Activated CD8-positive, alpha-beta memory T cell treated with anti-CD3 and anti-CD28 coated beads, Interleukin-2, amount 10 ng/mL, durations not matched to agents 7 days and 5 days (primary cell): ENCODE data around the gene CEP104. TPM values are rescaled to one million over a fixed set of nuclear protein-coding genes. Genes with fewer than 3 reads are reported as not detected.
A peak's percentile ranks its signal among the peaks of the same experiment; 100 is the strongest.

Experiments
- ATAC-seq: fragments of 150-1000 bp; cut with Tn5 transposase; one replicate; pipeline ENCODE4 v1.10.0; 2021; ENCODE audit warnings: moderate library complexity
- CTCF ChIA-PET: fragments of 350-600 bp; sonication (Branson Sonifier 250); formaldehyde crosslinking; loops from one replicate; lab custom pipeline; 2021; ENCODE audit warnings: antibody characterized with exemption; lab: Charles Lee
- DNase-seq: peaks from one replicate; pipeline ENCODE4 v3.0.0-alpha.2; 2020
- H3K27ac Mint-ChIP-seq: one replicate; pipeline ENCODE4 v1.8.0; 2021; ENCODE audit warnings: mild to moderate bottlenecking, mixed read lengths
- H3K27me3 Mint-ChIP-seq: one replicate; pipeline ENCODE4 v1.8.0; 2021; ENCODE audit warnings: mixed read lengths
- H3K36me3 Mint-ChIP-seq: one replicate; pipeline ENCODE4 v1.8.0; 2021; ENCODE audit warnings: mild to moderate bottlenecking, mixed read lengths
- H3K4me1 Mint-ChIP-seq: one replicate; pipeline ENCODE4 v1.8.0; 2021; ENCODE audit warnings: mixed read lengths
- H3K4me3 Mint-ChIP-seq: one replicate; pipeline ENCODE4 v1.8.0; 2021; ENCODE audit warnings: mild to moderate bottlenecking, moderate library complexity, mixed read lengths
- H3K9me3 Mint-ChIP-seq: one replicate; pipeline ENCODE4 v1.8.0; 2022; ENCODE audit warnings: low read depth, mixed read lengths
- total RNA-seq, 2 experiments: library from RNA; stranded (reverse); gene quantifications; one replicate each; pipeline ENCODE4 v1.2.3, GENCODE V29; 2021

The CEP104 gene
- 10 to 100 TPM; 45.0 to 52.2 TPM for total RNA-seq

DNA sequence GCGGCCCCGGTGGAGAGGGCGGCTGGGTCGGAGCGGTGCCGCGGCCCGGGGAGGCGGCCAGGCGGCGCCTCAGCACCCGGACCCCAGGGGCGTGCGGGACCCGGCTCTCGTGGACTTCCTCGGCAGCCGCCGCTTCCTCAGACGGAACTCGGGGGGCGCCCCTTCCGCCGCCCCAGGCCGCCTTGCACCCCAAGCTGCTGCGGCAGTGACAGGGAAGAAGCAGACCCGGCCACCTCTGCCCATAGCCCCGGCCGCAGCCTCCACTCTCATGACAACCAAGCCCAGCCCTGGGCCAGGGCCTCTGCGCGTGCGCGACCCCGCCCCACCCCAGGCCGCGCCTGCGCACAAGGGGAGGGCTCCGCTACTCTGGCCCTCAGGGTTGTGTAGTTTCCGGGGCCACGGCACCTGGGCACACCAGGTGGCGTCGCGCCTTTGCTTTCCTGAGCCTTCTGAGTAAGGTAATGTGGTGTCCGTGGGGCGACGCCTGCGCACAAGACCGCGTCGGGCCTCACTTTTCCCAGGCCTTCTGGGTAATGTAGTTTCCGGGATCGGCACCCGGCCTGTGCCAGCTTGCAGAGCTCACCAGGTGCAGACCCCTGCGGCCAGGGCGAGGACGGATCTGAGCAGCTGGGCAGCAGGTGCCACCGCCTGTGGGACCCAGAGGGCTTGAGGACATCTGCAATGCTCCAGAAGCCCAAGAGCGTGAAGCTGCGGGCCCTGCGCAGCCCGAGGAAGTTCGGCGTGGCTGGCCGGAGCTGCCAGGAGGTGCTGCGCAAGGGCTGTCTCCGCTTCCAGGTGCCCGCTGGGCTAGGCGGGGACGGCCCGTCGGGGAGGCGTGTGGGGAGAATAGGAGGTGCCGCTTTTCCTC lies at the start of gene CEP104, which contains the start of gene DFFB:
Gene CEP104 (minus strand): TSS at position 289 of the 868 bp plus-strand sequence. CDS start 4,804 bp downstream, outside the sequence.
Gene DFFB (plus strand): TSS at position 554 of the 868 bp plus-strand sequence. CDS start 128 bp downstream, at position 682.
- peaks cover 2% of the 10 kb centered on the region for H3K36me3 Mint-ChIP-seq
- H3K4me1 Mint-ChIP-seq: peaks cover 29% of the 10 kb centered on the region
- peak; percentile 98 for DNase-seq
- CTCF ChIA-PET: interaction anchor here (0.8 to 3.6 kb wide), 14 partner anchors 10 to 364 kb away, joined by 3 to 20 read pairs (median 4); partner anchors contain the start of gene C1orf174
- peak within 1 kb of the TSS; percentile 93 for H3K4me3 Mint-ChIP-seq
- H3K27ac Mint-ChIP-seq: peak within 1 kb of the TSS; percentile 91
- H3K9me3 Mint-ChIP-seq: no peaks in the 10 kb centered on the region
- no peaks in the 10 kb centered on the region for H3K27me3 Mint-ChIP-seq
- peak; percentile 98 for ATAC-seq

DNA sequence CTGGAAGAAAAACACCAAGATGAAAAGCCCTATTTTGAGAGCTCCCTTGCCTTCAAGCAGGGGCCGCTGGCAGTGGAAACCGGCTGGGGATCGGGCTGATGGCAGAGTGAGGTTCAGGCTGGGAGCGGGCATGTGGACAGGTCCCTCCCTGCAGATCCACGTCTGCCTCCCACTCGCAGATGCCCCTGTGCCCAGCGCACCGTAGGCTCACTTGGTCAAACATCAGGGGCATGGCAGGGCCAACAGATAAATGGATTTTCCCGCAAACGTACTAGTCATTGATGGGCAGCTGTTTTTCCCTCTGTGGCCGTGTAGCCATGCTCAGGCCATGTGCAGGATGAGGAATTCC lies 49.6 kb upstream of the CEP104 start:
- Mint-ChIP-seq H3K36me3 (no peaks in the 10 kb centered on the region), H3K27ac (no peak overlapping the region), H3K9me3 (no peaks in the 10 kb centered on the region), H3K4me1 (peaks cover 24% of the 10 kb centered on the region), H3K27me3 (no peaks in the 10 kb centered on the region), H3K4me3 (no peak overlapping the region)
- CTCF ChIA-PET: interaction anchor here (0.9 to 2.5 kb wide), 3 partner anchors 48 to 128 kb away, joined by 3 to 8 read pairs (median 4); partner anchors contain the start of genes CEP104 and DFFB
- DNase-seq: no peak
- ATAC-seq: no peak

DNA sequence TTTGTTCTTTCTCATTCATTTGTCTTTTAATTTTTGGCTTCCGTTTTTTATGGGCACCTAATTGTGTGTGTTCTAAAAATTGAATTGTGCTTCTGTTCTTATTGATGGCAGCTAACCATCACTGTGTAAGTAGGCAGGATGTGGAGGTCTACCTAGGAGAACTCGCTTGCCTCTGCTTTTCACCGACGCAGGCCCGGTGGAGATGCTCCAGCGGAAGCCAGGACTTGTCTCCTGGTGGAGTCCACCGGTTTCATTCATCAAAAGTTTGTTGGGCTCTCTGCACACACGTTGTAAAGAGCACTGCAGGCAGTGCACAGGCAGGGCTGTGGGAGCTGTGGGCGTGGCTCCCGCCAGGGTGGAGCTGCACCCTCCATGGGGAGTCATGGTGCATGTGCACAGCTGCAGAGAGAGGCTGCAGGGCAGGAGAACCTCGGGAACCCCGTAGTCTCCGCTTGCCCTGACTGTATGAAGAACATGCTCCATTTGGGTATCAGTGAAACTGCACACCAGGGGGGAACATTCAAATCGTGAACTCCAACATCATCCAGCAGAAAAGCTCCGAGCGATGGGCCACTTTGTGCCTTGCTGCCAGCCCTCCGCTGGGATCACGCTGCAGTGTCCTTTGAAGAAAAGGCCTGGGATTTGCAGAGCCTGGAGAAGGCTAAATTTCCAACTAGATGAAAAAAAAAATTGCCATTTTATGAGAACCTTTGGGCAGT lies 49.1 kb upstream of the CEP104 start:
- Mint-ChIP-seq H3K36me3 (no peaks in the 10 kb centered on the region), H3K9me3 (no peaks in the 10 kb centered on the region), H3K27me3 (no peaks in the 10 kb centered on the region), H3K4me3 (no peak overlapping the region), H3K4me1 (peaks cover 27% of the 10 kb centered on the region), H3K27ac (no peak overlapping the region)
- CTCF ChIA-PET: interaction anchor here (0.9 to 2.5 kb wide), 2 partner anchors 47 to 49 kb away, joined by 3 to 8 read pairs; partner anchors contain the start of genes CEP104 and DFFB
- DNase-seq (no peak), ATAC-seq (no peak)

DNA sequence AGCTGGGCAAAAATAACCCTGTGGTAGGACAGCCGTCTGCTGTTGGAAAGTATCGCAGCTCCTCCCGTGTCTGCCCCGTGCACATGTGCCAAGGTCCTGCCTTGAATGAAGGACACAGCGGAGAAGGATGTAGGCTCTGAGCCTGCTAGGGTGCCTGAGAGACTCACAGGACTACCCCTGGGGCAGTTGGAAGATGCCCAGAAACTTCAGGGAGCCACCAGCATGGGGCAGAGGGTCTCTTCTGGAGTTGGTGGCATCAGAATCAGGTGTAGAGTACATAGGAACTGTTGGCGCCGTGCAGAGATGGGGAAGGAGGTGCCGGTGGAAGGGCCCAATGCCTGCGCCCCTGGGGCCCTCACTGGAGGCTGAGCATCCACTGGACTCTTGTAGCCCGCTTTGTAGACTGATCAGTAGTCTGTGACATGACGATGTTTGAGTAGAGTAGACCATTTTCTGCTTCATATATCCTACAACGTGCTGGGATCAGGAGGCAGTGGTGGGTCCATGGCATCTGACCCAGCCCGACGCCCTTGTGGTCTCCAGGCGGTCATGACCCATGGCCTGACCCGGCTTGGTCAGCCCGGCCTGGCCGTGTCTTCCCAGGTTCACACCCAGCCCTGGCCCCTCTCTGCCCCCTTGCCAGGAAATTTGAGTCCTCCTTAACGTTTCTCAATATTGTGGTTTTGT lies 48.4 kb upstream of the CEP104 start:
- H3K36me3 Mint-ChIP-seq: no peaks in the 10 kb centered on the region
- DNase-seq: no peak
- no peak overlapping the region for H3K4me3 Mint-ChIP-seq
- no peak overlapping the region for H3K27ac Mint-ChIP-seq
- no peak for ATAC-seq
- H3K9me3 Mint-ChIP-seq: no peaks in the 10 kb centered on the region
- peaks cover 27% of the 10 kb centered on the region for H3K4me1 Mint-ChIP-seq
- no peaks in the 10 kb centered on the region for H3K27me3 Mint-ChIP-seq
- CTCF ChIA-PET: interaction anchor here (2.5 kb wide), 1 partner anchor 48 kb away, joined by 8 read pairs; the partner anchor contains the start of genes CEP104 and DFFB

DNA sequence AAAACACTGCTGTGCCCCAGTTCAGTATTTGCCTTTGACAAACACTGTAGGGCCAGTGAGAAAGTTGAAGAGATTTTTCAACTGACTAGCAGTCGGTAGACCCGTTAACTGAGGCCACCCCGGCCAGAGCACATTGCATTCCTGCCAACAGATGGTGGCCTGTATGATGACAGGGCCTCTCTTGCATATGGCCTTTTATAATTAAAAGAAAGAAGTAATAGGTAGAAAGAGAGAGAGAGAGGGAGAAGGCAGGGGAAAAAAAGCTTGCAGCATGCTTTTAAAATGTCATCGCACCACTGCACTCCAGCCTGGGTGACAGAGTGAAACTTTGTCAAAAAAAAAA lies 47.8 kb upstream of the CEP104 start:
- CTCF ChIA-PET: interaction anchor here (2.4 kb wide), 1 partner anchor 47 kb away, joined by 17 read pairs; the partner anchor contains the start of genes CEP104 and DFFB
- H3K27ac Mint-ChIP-seq: no peak overlapping the region
- DNase-seq: no peak
- H3K4me3 Mint-ChIP-seq: no peak overlapping the region
- no peaks in the 10 kb centered on the region for H3K9me3 Mint-ChIP-seq
- peaks cover 1% of the 10 kb centered on the region for H3K36me3 Mint-ChIP-seq
- peaks cover 27% of the 10 kb centered on the region for H3K4me1 Mint-ChIP-seq
- ATAC-seq: no peak
- H3K27me3 Mint-ChIP-seq: no peaks in the 10 kb centered on the region

DNA sequence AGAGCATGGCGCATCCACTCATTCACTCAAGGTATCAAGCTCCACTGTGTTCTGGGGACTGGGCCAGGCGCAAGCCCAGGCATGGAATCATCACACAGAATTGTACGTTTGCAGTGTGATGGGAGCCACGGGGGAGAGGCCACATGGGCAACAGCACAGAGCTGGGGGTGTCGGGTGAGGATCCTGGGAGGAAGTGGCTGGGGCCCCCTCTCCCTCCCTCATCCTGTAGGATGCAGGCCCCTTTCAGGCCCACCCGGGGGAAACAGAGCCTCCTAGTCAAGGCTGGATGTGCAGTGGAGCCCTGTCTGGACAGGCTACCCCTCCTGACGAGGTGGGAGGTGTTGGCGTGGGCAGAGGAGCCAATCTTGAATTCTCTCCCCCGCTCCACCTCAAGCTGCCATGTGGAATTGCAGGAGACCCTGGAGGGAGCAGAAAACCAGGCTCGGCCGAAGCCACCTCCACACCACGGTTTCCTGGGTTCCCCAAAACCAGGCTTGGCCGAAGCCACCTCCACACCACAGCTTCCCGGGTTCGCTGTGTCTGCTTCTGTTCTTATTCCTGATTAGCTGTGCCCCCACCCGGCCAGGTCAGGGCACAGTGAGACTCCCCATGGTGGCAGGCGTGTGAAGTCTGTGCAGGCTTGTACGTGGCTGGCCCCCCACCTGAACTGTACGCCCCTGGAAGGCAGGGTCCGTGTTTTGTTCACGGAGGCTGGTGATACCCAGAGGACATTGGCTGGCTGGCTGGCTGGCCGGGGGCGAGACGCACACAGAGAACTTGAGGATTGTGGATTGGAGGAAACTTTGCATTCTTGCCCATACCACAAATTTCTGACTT lies 47.2 kb upstream of the CEP104 start:
- ATAC-seq (no peak), DNase-seq (no peak)
- Mint-ChIP-seq H3K9me3 (no peaks in the 10 kb centered on the region), H3K4me1 (peaks cover 29% of the 10 kb centered on the region), H3K36me3 (peaks cover 1% of the 10 kb centered on the region), H3K4me3 (no peak overlapping the region), H3K27ac (peak overlapping the region; percentile 84), H3K27me3 (no peaks in the 10 kb centered on the region)
- CTCF ChIA-PET: interaction anchor here (0.7 to 2.4 kb wide), 4 partner anchors 14 to 128 kb away, joined by 3 to 17 read pairs (median 4); partner anchors contain the start of genes CEP104 and DFFB

DNA sequence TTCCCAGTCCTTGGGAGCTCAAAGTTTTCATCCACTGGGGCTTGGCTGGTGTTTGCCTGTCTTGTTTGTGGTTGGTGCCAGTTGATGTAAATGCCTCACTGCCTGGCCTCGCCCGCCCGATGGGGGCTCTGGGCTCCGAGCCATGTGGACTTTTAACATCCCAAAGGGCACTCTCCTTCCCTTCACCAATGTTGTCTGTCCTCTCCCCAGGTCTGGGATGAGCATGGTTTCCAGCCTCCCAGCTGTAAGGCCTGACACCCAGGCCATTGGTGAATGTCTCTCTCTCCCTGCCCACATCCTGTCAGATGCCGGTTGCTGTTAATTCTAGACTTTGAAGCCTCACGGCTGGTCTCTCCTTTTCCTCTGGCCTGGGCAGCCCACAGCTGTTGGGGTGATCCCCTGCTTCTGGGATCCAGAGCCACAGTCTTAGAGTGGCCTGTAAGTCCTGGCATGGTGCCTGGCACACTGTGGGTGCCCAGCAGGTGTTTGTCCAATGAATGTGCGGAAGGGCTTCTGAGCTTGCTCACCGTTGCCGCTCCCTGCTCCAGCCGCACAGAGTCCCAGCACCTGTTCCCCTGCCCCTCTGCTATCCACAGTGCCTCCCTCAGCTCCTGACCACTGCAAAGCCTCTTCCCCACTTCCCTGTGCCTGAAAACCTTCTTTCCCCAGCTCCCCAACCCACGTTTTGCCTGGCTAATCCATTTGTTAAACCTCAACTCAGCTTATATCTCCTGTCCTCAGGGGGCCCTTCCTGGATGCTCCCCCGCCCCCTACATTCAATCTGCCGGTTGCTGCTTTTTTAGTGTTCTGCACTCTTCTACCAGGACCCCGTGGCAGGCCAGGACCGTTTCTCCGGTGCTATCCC lies 46.4 kb upstream of the CEP104 start:
- Mint-ChIP-seq H3K27me3 (no peaks in the 10 kb centered on the region), H3K4me3 (peak overlapping the region; percentile 3), H3K27ac (peak overlapping the region; percentile 84), H3K36me3 (peaks cover 3% of the 10 kb centered on the region), H3K4me1 (peaks cover 38% of the 10 kb centered on the region), H3K9me3 (no peaks in the 10 kb centered on the region)
- CTCF ChIA-PET: interaction anchor here (0.6 to 2.4 kb wide), 5 partner anchors 14 to 127 kb away, joined by 3 to 17 read pairs (median 3); partner anchors contain the start of genes CEP104 and DFFB
- DNase-seq (peak; percentile 76), ATAC-seq (no peak)

DNA sequence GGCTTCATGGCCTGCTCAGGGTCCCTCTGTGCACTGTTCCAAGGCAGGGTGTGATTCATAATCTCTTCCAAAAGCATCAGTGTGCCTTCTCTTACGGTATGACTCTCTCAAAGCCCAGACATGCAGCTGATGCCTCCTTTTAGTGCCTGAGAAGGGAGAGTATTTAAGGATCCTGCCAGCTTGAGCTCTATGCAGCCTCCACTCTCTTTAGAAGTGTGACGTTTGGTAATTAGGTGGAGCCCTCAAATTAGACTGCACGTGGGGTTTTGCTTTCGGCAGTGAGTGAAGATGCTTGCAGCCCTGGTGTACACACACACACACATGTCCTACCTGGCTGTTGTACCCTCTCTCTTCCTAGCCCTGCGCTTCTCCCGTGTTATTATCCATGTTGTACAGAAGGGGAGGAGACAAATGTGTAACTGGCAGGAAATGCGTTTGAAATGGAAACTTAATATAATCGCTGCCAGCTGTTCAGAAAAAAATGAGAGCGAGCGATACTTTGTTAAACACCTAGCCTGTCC lies 45.6 kb upstream of the CEP104 start:
- Mint-ChIP-seq H3K4me3 (peak overlapping the region; percentile 5), H3K27ac (peak overlapping the region; percentile 84), H3K9me3 (no peaks in the 10 kb centered on the region), H3K27me3 (no peaks in the 10 kb centered on the region), H3K4me1 (peaks cover 45% of the 10 kb centered on the region), H3K36me3 (peaks cover 10% of the 10 kb centered on the region)
- CTCF ChIA-PET: interaction anchor here (0.6 to 2.4 kb wide), 4 partner anchors 15 to 127 kb away, joined by 3 to 17 read pairs (median 4); partner anchors contain the start of genes CEP104 and DFFB
- DNase-seq (no peak), ATAC-seq (no peak)

DNA sequence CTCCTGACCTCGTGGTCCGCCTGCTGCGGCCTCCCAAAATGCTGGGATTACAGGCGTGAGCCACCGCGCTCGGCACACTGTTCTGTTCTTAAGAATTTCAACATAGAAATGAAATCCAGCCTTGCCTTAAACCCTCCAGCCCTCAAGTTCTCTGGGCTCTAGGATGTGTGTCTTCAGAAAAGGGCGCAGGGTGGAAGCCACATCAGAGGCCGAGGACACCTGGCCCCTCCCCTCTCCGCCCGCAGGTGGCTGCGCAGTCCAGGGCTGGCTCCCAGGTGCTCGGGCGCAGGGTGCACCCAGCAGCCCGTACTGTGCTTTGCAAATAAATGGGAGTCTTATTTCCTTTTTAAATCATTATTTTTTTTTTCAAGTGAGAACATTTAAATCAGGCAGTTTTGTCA lies 45.1 kb upstream of the CEP104 start:
- DNase-seq: no peak

DNA sequence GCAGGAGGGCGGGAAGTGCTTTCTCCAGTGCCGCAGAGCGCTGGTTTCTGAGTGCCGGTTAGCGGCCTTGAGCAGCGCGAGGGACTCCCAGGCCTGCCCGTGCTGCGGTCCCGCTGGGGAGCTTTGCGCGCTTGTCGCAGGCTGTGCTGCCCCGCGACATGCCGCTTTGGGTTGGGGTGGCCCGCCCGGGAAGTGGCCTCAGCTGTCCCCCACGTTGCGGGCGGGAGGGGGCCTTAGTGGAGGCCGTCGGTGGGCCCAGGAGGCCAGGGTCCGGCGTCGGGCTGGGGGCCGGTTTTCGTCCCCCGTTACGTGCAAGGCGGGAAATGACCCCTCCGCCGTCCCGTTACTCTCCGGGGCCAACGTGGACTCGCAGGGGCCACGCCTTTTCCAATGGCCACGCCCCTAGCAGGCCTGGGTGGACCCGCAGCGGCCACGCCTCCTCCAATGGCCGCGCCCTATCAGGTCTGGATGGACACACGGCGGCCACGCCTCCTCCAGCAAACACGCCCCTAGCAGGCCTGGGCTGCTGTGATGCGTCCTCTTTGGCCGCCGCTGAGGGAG lies 44.0 kb upstream of the CEP104 start:
- peak overlapping the region; percentile 98 for H3K27ac Mint-ChIP-seq
- peaks cover 18% of the 10 kb centered on the region for H3K36me3 Mint-ChIP-seq
- peak; percentile 96 for DNase-seq
- CTCF ChIA-PET: interaction anchor here (3.1 kb wide), 1 partner anchor 44 kb away, joined by 20 read pairs; the partner anchor contains the start of genes CEP104 and DFFB
- no peaks in the 10 kb centered on the region for H3K9me3 Mint-ChIP-seq
- H3K4me1 Mint-ChIP-seq: peaks cover 55% of the 10 kb centered on the region
- H3K4me3 Mint-ChIP-seq: peak overlapping the region; percentile 89
- ATAC-seq: peak; percentile 56
- no peaks in the 10 kb centered on the region for H3K27me3 Mint-ChIP-seq

More for the DNA sequence above, 45.1 kb upstream of the CEP104 start:
- H3K4me1 Mint-ChIP-seq: peaks cover 48% of the 10 kb centered on the region
- CTCF ChIA-PET: no interaction called here
- H3K4me3 Mint-ChIP-seq: peak overlapping the region; percentile 13
- H3K9me3 Mint-ChIP-seq: no peaks in the 10 kb centered on the region
- peak overlapping the region; percentile 84 for H3K27ac Mint-ChIP-seq
- peaks cover 13% of the 10 kb centered on the region for H3K36me3 Mint-ChIP-seq
- H3K27me3 Mint-ChIP-seq: no peaks in the 10 kb centered on the region
- ATAC-seq: no peak
